BJ (cell line): ENCODE measurements around the gene CCDC27. TPM values are rescaled to one million over a fixed set of nuclear protein-coding genes. Genes with fewer than 3 reads are reported as not detected.

Source experiments
- CTCF ChIA-PET: fragments of 350-600 bp; formaldehyde crosslinking; extraction: SDS; loops from one replicate; lab custom pipeline; 2021; ENCODE audit warnings: antibody characterized with exemption, inconsistent platforms; lab: Yijun Ruan, JAX
- POLR2A ChIA-PET: fragments of 300-600 bp; sonication (Branson Sonifier 250); formaldehyde crosslinking; extraction: SDS; loops from one replicate; lab custom pipeline; 2021; ENCODE audit warnings: antibody characterized with exemption; lab: Charles Lee
- DNase-seq: peaks from one replicate; pipeline ENCODE4 v3.0.0-alpha.2; 2011; ENCODE audit warnings: low read depth
- H3K27me3 ChIP-seq: 2 replicates; pipeline ENCODE4 v1.6.0; 2011; ENCODE audit warnings: low read length; ENCODE audit not compliant: control insufficient read depth, insufficient read depth
- H3K36me3 ChIP-seq: 2 replicates; pipeline ENCODE4 v1.5.1; 2011; ENCODE audit warnings: low read length; ENCODE audit not compliant: control insufficient read depth, insufficient read depth
- H3K4me3 ChIP-seq: 2 replicates; pipeline ENCODE4 v1.5.1; 2011; ENCODE audit warnings: low read depth, mild to moderate bottlenecking, control low read depth, low read length
- polyA plus RNA-seq: library from polyadenylated mRNA; depleted of rRNA; stranded (reverse); fragments of >200 nt; gene quantifications from 2 replicates; pipeline ENCODE4 v1.2.3, GENCODE V29; 2011
- TF ChIP-seq, protein P1 (sequence below): IDR thresholded peaks from 2 replicates; pipeline ENCODE4 v1.5.1; 2011; ENCODE audit warnings: low read depth, mild to moderate bottlenecking, control low read depth, inconsistent platforms, low read length, moderate library complexity; ENCODE audit not compliant: insufficient read depth

The CCDC27 gene
- polyA plus RNA-seq, 1 experiment, result not detected

DNA sequence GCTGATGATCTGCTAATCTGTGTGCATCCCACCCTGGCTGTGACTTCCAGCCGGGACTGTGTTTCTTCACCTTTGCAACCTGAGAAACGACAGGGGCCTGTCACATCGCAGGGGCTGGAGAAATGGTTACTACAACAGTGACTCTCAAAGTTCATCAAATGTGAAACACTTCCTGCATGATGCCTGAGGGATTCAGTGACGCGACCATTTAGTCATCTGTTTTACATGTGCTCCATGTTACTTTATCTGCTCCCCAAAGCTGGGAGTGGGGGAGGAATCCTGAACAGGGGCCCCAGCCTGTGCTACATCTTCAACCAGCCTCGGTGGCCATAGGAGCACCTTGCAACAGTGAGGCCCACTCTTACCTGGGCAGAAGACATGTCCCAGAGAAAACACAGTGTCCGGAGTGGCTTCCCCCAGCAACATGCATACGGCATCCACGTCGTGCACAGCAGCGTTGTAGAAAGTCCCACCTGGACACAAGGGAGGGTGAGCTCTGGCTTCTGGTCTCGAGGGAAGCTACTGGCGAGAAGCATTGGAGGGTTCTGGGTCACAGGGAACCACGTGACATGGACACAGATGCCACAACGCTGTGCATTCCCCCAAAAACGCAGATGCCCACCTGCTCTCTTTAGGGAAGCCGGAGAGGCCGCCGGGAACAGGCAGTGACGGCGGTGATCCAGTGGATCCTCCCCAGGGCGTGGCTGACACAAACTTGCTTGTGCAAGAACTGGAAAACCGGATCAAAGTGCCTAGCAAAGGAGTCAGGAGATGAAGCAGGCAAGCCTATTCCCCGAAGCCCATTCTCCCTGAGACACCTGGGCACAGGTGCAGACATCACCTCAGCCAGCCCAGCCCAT, 9.6 kb upstream of the CCDC27 start:
- H3K4me3 ChIP-seq, result no peak overlapping the region
- ChIA-PET CTCF (interaction anchor here (1.9 kb wide), 1 partner anchor 18 kb away, joined by 9 read pairs; no protein-coding TSS in a partner anchor), POLR2A (interaction anchor here (0.5 kb wide), 1 partner anchor 17 kb away, joined by 3 read pairs; no protein-coding TSS in a partner anchor)
- peaks cover 13% of the 10 kb centered on the region for H3K36me3 ChIP-seq
- no peaks in the 10 kb centered on the region for H3K27me3 ChIP-seq
- TF ChIP-seq, protein P1, sequence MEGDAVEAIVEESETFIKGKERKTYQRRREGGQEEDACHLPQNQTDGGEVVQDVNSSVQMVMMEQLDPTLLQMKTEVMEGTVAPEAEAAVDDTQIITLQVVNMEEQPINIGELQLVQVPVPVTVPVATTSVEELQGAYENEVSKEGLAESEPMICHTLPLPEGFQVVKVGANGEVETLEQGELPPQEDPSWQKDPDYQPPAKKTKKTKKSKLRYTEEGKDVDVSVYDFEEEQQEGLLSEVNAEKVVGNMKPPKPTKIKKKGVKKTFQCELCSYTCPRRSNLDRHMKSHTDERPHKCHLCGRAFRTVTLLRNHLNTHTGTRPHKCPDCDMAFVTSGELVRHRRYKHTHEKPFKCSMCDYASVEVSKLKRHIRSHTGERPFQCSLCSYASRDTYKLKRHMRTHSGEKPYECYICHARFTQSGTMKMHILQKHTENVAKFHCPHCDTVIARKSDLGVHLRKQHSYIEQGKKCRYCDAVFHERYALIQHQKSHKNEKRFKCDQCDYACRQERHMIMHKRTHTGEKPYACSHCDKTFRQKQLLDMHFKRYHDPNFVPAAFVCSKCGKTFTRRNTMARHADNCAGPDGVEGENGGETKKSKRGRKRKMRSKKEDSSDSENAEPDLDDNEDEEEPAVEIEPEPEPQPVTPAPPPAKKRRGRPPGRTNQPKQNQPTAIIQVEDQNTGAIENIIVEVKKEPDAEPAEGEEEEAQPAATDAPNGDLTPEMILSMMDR, result no peak
- DNase-seq, result no peak

DNA sequence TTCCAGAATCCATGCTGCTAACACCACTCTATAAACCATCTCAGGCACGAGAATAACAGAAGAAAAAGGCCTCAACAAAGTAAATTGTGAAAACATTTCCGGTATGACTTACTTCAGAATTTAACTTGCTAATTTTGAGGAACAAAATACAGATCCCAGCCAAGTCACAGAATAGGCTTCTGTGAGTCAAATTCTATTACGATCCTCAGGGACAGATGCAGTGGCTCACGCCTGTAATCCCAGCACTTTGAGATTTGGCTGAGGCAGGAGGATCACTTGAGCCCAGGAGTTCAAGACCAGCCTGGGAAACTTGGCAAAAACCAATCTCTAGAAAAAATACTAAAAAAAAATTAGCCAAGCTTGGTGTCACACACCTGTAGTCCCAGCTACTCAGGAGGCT, 8.8 kb upstream of the CCDC27 start:
- TF ChIP-seq, protein P1, result no peak
- Histone ChIP-seq H3K27me3 (no peaks in the 10 kb centered on the region), H3K4me3 (no peak overlapping the region), H3K36me3 (peaks cover 11% of the 10 kb centered on the region)
- ChIA-PET POLR2A (no interaction called here), CTCF (interaction anchor here (1.9 kb wide), 1 partner anchor 19 kb away, joined by 9 read pairs; no protein-coding TSS in a partner anchor)
- DNase-seq, result no peak

DNA sequence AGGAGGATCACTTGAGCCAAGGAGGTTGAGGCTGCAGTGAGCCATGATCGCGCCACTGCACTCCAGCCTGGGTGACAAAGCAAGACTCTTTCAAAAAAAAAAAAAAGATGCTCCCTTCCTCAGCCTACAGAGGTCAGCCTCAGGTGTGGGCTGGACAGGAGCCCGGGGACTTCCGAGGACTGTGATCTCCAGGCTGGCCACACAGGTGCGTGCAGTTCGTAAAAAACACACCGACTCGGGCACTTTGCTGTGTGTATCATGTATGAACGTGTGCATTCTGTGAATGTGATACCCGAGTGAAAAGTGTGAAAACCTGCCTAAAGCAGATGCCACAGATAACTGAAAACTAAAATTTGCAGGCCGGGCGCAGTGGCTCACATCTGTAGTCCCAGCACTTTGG, 8.4 kb upstream of the CCDC27 start:
- TF ChIP-seq, protein P1, result no peak
- ChIA-PET POLR2A (no interaction called here), CTCF (interaction anchor here (1.9 kb wide), 1 partner anchor 19 kb away, joined by 9 read pairs; no protein-coding TSS in a partner anchor)
- no peak for DNase-seq
- Histone ChIP-seq H3K27me3 (no peaks in the 10 kb centered on the region), H3K36me3 (peaks cover 9% of the 10 kb centered on the region), H3K4me3 (no peak overlapping the region)

DNA sequence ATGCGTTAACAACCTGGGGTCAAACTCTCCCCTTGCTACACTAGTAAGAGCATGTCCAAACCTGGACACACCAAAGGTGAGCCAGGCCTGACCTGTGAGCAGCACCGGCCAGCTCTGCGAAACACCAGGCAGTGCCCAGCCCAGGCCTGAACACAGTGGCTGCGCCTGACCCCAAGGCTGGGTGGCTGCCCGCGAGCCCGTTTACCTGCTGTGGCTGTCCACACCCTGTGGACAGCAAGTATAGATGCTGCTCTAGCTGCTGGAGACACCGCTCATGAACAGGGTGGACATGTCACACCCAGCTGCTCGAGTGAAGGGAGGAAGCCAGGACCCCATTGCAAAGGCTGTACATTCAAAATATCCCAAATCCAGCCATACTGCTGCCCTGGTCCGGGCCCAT, 7.6 kb upstream of the CCDC27 start:
- no peak for DNase-seq
- no peaks in the 10 kb centered on the region for H3K27me3 ChIP-seq
- TF ChIP-seq, protein P1, result no peak
- ChIA-PET CTCF (interaction anchor here (1.1 kb wide), 1 partner anchor 11 kb away, joined by 3 read pairs; no protein-coding TSS in a partner anchor), POLR2A (no interaction called here)
- peaks cover 8% of the 10 kb centered on the region for H3K36me3 ChIP-seq
- H3K4me3 ChIP-seq, result no peak overlapping the region

DNA sequence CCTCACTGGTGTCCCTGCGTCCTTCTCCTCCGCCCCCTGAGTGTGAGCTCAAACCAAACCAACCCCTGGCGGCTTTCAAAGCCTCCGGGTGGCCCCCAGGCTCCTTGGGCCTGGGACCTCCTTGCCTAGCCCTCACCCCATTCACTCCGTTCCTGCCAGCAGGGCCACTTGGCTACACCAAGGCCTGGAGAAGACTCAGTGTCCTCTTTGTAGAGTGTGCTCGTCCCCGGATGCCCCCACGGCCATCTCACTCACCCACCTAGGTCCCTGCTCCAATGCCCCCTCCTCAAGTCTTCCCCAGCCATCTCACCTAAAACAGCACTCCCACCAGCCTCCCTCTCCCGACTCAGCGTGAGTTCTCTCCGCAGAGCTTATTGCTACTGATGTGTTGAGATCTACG, 7.2 kb upstream of the CCDC27 start:
- ChIA-PET CTCF (interaction anchor here (0.8 to 1.1 kb wide), 2 partner anchors 11 to 20 kb away, joined by 3 read pairs; no protein-coding TSS in a partner anchor), POLR2A (no interaction called here)
- DNase-seq, result no peak

More for the DNA sequence above, 7.2 kb upstream of the CCDC27 start:
- Histone ChIP-seq H3K36me3 (peaks cover 7% of the 10 kb centered on the region), H3K4me3 (no peak overlapping the region), H3K27me3 (no peaks in the 10 kb centered on the region)
- TF ChIP-seq, protein P1, result no peak
